HEK293 (cell line): Measurements from ENCODE around the gene CLEC4A.

ENCODE experiments used
- CTCF ChIA-PET: fragments of 350-600 bp; formaldehyde crosslinking; extraction: SDS; loops from one replicate; lab custom pipeline; 2021; ENCODE audit warnings: antibody characterized with exemption; lab: Yijun Ruan, JAX
- POLR2A ChIA-PET: fragments of 300-600 bp; formaldehyde crosslinking; extraction: SDS; loops from one replicate; lab custom pipeline; 2020; ENCODE audit warnings: antibody characterized with exemption, inconsistent platforms; lab: Yijun Ruan, JAX
- H3K27ac ChIP-seq: fragments of 200-500 bp; sonication (Bioruptor generic); 2 replicates; pipeline ENCODE4 v1.5.1; 2014; ENCODE audit warnings: low read depth, low read length, control low read depth, inconsistent platforms; ENCODE audit errors: extremely low read depth
- H3K36me3 ChIP-seq, 2 experiments: fragments of 200-500 bp in 1 of 2; sonication (Bioruptor generic) in 1 of 2; 1 replicate in 1 of 2; 2 replicates in 1 of 2; pipeline ENCODE4 v1.5.1; 2014 to 2017; ENCODE audit warnings: inconsistent platforms in 2 of 2, low read length in 2 of 2; ENCODE audit not compliant: control insufficient read depth in 2 of 2, insufficient read depth in 1 of 2
- H3K4me1 ChIP-seq: fragments of 200-500 bp; sonication (Bioruptor generic); 2 replicates; pipeline ENCODE4 v1.5.1; 2014; ENCODE audit warnings: mild to moderate bottlenecking, low read length, inconsistent platforms; ENCODE audit not compliant: control insufficient read depth, insufficient read depth
- H3K4me3 ChIP-seq: 2 replicates; pipeline ENCODE4 v1.5.1; 2011; ENCODE audit warnings: low read depth, mild to moderate bottlenecking, control low read depth, low read length, moderate library complexity
- H3K9me3 ChIP-seq: fragments of 200-500 bp; sonication (Bioruptor generic); 2 replicates; pipeline ENCODE4 v1.5.1; 2014; ENCODE audit warnings: low read depth, low read length, inconsistent platforms; ENCODE audit not compliant: control insufficient read depth, insufficient read depth
- AEBP2 ChIP-seq: fragments of 450-650 bp; formaldehyde crosslinking; IDR thresholded peaks from 2 replicates; pipeline ENCODE4 v1.5.1; 2016; ENCODE audit warnings: missing biosample characterization, missing genetic modification characterization, borderline replicate concordance
- MYNN ChIP-seq: fragments of 450-650 bp; formaldehyde crosslinking; IDR thresholded peaks from 2 replicates; pipeline ENCODE4 v1.5.1; 2016; ENCODE audit warnings: missing biosample characterization, missing genetic modification characterization, borderline replicate concordance
- YY2 ChIP-seq: fragments of 450-650 bp; formaldehyde crosslinking; IDR thresholded peaks from 2 replicates; pipeline ENCODE4 v1.5.1; 2016; ENCODE audit warnings: missing biosample characterization, missing genetic modification characterization
- ZFHX2 ChIP-seq: fragments of 450-650 bp; formaldehyde crosslinking; conservative IDR thresholded peaks from 2 replicates; pipeline ENCODE4 v1.5.1; 2016; ENCODE audit warnings: missing biosample characterization, missing genetic modification characterization
- ZNF157 ChIP-seq: fragments of 450-650 bp; formaldehyde crosslinking; IDR thresholded peaks from 2 replicates; pipeline ENCODE4 v1.5.1; 2016; ENCODE audit warnings: missing biosample characterization, missing genetic modification characterization
- ZNF2 ChIP-seq: fragments of 450-650 bp; formaldehyde crosslinking; IDR thresholded peaks from 2 replicates; pipeline ENCODE4 v1.5.1; 2016; ENCODE audit warnings: missing biosample characterization, missing genetic modification characterization
- ZNF248 ChIP-seq: fragments of 450-650 bp; formaldehyde crosslinking; IDR thresholded peaks from 2 replicates; pipeline ENCODE4 v1.5.1; 2017; ENCODE audit warnings: missing biosample characterization, missing genetic modification characterization
- ZNF449 ChIP-seq: fragments of 450-650 bp; formaldehyde crosslinking; IDR thresholded peaks from 2 replicates; pipeline ENCODE4 v1.5.1; 2017; ENCODE audit warnings: missing biosample characterization, mild to moderate bottlenecking, missing genetic modification characterization, moderate library complexity
- ZNF521 ChIP-seq: fragments of 450-650 bp; formaldehyde crosslinking; IDR thresholded peaks from 2 replicates; pipeline ENCODE4 v1.5.1; 2017; ENCODE audit warnings: missing biosample characterization, mild to moderate bottlenecking, missing genetic modification characterization
- ZNF529 ChIP-seq: fragments of 450-650 bp; formaldehyde crosslinking; IDR thresholded peaks from 2 replicates; pipeline ENCODE4 v1.5.1; 2017; ENCODE audit warnings: missing genetic modification characterization, missing biosample characterization; ENCODE audit not compliant: insufficient replicate concordance
- ZNF544 ChIP-seq: fragments of 450-650 bp; formaldehyde crosslinking; IDR thresholded peaks from 2 replicates; pipeline ENCODE4 v1.5.0; 2017; ENCODE audit warnings: missing biosample characterization, missing genetic modification characterization
- ZNF585B ChIP-seq: fragments of 450-650 bp; formaldehyde crosslinking; IDR thresholded peaks from 2 replicates; pipeline ENCODE4 v1.5.1; 2016; ENCODE audit warnings: missing biosample characterization, missing genetic modification characterization
- ZNF629 ChIP-seq: fragments of 450-650 bp; formaldehyde crosslinking; IDR thresholded peaks from 2 replicates; pipeline ENCODE4 v1.5.1; 2017; ENCODE audit warnings: missing biosample characterization, missing genetic modification characterization
- ZNF664 ChIP-seq: fragments of 450-650 bp; formaldehyde crosslinking; IDR thresholded peaks from 2 replicates; pipeline ENCODE4 v1.5.1; 2016; ENCODE audit warnings: missing biosample characterization, missing genetic modification characterization
- ZNF670 ChIP-seq: fragments of 450-650 bp; formaldehyde crosslinking; IDR thresholded peaks from 2 replicates; pipeline ENCODE4 v1.5.1; 2016; ENCODE audit warnings: missing biosample characterization, missing genetic modification characterization, low read depth
- ZNF747 ChIP-seq: fragments of 450-650 bp; formaldehyde crosslinking; IDR thresholded peaks from 2 replicates; pipeline ENCODE4 v1.5.1; 2016; ENCODE audit warnings: missing biosample characterization, missing genetic modification characterization
- ZNF830 ChIP-seq: fragments of 450-650 bp; IDR thresholded peaks from 2 replicates; pipeline ENCODE4 v1.5.0; 2018; ENCODE audit warnings: missing biosample characterization, missing genetic modification characterization, low read depth, mild to moderate bottlenecking, moderate library complexity
- TF ChIP-seq, protein P1 (sequence below): fragments of 450-650 bp; formaldehyde crosslinking; IDR thresholded peaks from 2 replicates; pipeline ENCODE4 v1.5.1; 2016; ENCODE audit warnings: missing biosample characterization, missing genetic modification characterization
- TF ChIP-seq, protein P2 (sequence below): fragments of 450-650 bp; formaldehyde crosslinking; IDR thresholded peaks from 2 replicates; pipeline ENCODE4 v1.5.1; 2017; ENCODE audit warnings: missing biosample characterization, missing genetic modification characterization

The CLEC4A gene

DNA sequence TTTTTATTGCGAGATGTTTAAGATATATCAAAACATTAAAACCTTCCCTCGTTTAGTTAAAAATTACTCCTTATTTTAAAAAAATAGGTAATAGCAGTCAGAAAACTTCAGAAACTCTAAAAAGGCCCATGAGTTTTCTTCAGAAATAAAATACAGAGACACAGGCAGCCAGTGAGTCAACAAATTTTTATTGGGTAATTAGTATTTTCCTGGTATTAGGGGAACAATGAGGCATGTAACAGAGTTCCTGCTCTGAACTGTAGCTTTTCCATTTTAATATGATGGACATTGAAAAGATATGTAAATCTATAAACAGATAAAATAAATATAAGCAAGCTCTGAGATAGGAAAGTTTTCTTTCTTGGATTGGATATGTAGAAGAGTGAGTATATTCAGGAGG lies 33.0 kb downstream of the CLEC4A start:
- H3K9me3 ChIP-seq: no peaks in the 10 kb centered on the region
- no peaks in the 10 kb centered on the region for H3K4me1 ChIP-seq
- CTCF ChIA-PET: interaction anchor here (0.5 kb wide), 1 partner anchor 768 kb away, joined by 3 read pairs; no protein-coding TSS in a partner anchor
- H3K4me3 ChIP-seq: no peak overlapping the region
- POLR2A ChIA-PET: no interaction called here
- H3K27ac ChIP-seq: no peak overlapping the region
- TF ChIP-seq ZNF585B (tag by site-specific recombination) (no peak), ZNF544 (tag by site-specific recombination) (no peak), ZNF2 (tag by site-specific recombination) (no peak), ZNF248 (tag by site-specific recombination) (no peak), ZNF521 (tag by site-specific recombination) (no peak), ZNF157 (tag by site-specific recombination) (no peak), ZFHX2 (tag by site-specific recombination) (no peak)
- no peaks in the 10 kb centered on the region for H3K36me3 ChIP-seq

DNA sequence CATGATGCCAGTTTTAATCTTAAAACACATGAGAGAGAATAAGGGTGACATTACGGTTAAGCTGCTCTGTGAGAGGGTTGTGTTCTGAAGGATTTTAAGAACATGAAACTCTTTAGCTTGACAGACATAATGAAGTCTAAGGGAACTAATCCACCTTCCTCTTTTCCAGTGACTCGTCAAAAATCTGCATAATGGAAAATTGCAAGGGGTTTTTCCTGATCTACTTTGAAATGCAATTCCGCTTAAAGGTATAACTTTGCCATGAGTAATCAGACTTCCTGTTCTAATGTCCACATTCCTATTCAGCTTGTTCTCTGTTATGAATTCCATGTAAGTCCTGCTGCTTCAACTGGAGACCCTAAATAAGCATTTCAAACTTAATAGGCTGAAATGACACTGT lies 33.4 kb downstream of the CLEC4A start, which contains the start of gene ZNF705A:
Gene ZNF705A (plus strand): TSS at position 171 of the 400 bp plus-strand sequence. CDS start 15,611 bp downstream, outside the sequence.
- H3K4me1 ChIP-seq: no peaks in the 10 kb centered on the region
- H3K9me3 ChIP-seq: no peaks in the 10 kb centered on the region
- CTCF ChIA-PET: interaction anchor here (0.5 to 1.0 kb wide), 2 partner anchors 17 to 360 kb away, joined by 3 to 5 read pairs; no protein-coding TSS in a partner anchor
- H3K27ac ChIP-seq: no peak within 1 kb of the TSS
- no peak within 1 kb of the TSS for H3K4me3 ChIP-seq
- no peaks in the 10 kb centered on the region for H3K36me3 ChIP-seq
- POLR2A ChIA-PET: no interaction called here
- no peak for TF ChIP-seq AEBP2 (tag by site-specific recombination)
- TF ChIP-seq ZNF449 (tag by site-specific recombination): no peak
- no peak for TF ChIP-seq ZNF747 (tag by site-specific recombination)
- TF ChIP-seq YY2 (tag by site-specific recombination): no peak
- TF ChIP-seq ZNF629 (tag by site-specific recombination): no peak
- no peak for TF ChIP-seq ZNF830 (tag by site-specific recombination)
- no peak for TF ChIP-seq ZNF529 (tag by site-specific recombination)
- TF ChIP-seq, protein P1, sequence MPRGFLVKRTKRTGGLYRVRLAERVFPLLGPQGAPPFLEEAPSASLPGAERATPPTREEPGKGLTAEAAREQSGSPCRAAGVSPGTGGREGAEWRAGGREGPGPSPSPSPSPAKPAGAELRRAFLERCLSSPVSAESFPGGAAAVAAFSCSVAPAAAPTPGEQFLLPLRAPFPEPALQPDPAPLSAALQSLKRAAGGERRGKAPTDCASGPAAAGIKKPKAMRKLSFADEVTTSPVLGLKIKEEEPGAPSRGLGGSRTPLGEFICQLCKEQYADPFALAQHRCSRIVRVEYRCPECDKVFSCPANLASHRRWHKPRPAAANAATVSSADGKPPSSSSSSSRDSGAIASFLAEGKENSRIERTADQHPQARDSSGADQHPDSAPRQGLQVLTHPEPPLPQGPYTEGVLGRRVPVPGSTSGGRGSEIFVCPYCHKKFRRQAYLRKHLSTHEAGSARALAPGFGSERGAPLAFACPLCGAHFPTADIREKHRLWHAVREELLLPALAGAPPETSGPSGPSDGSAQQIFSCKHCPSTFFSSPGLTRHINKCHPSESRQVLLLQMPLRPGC (tag by site-specific recombination): no peak
- TF ChIP-seq, protein P2, sequence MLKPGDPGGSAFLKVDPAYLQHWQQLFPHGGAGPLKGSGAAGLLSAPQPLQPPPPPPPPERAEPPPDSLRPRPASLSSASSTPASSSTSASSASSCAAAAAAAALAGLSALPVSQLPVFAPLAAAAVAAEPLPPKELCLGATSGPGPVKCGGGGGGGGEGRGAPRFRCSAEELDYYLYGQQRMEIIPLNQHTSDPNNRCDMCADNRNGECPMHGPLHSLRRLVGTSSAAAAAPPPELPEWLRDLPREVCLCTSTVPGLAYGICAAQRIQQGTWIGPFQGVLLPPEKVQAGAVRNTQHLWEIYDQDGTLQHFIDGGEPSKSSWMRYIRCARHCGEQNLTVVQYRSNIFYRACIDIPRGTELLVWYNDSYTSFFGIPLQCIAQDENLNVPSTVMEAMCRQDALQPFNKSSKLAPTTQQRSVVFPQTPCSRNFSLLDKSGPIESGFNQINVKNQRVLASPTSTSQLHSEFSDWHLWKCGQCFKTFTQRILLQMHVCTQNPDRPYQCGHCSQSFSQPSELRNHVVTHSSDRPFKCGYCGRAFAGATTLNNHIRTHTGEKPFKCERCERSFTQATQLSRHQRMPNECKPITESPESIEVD (tag by site-specific recombination): no peak
- TF ChIP-seq MYNN (tag by site-specific recombination): no peak
- TF ChIP-seq ZNF664 (tag by site-specific recombination): no peak
- no peak for TF ChIP-seq ZNF670 (tag by site-specific recombination)
